HG02943 (cell line): ENCODE measurements around the gene OLFML2A.

Experiments
- ATAC-seq: cut with Tn5 transposase; IDR thresholded peaks from one replicate; pipeline ENCODE4 v1.9.1; 2021; ENCODE audit warnings: mild to moderate bottlenecking, low read depth, moderate library complexity; ENCODE audit not compliant: unreplicated experiment

OLFML2A gene

GRCh38 chr9:124793015-124793541 lies 16.1 kb downstream of the OLFML2A start:
- no peak for ATAC-seq

DNA sequence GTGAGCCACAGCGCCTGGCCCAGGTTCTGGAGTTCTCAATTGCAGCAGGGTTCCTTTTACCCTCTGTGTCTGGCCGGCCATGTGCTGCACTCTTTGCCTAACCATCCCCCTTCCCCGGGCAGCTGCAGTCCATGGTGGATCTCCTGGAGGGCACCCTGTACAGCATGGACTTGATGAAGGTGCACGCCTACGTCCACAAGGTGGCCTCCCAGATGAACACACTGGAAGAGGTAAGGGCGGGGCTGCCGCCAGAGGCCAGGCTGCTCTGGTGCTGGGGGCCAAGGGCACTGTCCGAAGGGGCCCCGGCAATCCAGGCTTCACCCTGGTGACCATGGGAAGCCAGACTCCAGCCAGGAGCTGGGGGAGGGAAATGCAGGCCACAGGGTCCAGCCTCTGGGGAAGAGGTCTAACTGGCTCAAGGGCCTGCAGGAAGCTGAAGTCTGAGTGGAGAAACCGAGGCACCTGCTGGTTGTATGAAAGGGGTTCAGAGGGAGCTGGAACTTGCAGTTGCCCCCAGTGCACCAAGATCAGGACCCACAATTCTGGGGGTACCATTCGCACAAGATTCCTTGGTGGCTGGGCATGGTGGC lies 18.1 kb downstream of the OLFML2A start:
- no peak for ATAC-seq

- no peak for ATAC-seq
Observed at GRCh38 chr9:124795881-124796431, 19.0 kb downstream of the OLFML2A start.

DNA sequence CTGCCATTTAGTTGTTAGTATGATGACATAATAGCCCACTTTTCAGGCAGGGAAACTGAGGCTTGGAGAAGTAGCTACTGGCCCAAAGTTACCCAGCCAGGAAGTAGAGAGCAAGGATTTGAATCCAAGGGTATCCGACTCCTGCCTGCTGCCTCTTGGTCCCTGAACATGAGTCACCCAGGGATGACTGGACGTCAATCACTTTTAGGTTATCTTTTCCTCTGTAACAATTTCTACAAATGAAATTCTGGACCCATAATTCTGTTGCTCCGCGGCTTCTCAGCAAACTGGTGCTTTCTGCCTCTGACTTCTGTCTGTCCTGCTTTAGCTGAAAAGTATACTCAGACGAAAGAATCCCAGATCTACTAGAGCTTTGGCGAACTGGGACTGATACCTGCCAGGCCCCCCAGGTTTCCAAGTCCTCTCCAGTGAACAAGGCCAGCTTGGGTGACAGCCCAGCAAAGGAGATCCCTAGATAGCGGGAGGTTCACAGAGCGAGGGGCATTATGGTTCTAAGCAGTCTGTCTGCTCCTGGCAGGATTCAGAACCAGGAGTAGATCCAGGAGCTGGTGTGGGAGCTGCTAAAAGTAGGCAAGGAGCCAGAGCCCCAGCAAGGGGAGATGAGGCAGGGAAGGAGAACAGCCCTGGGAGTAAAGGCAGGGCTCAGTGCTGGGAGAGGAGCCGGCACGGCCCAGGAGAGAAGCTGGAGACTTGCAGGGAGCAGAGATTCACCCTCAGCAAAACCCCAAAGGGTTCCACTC lies 20.6 kb downstream of the OLFML2A start:
- no peak for ATAC-seq

GRCh38 chr9:124799274-124800006 lies 22.5 kb downstream of the OLFML2A start:
- ATAC-seq = no peak

GRCh38 chr9:124800306-124801259 lies 23.6 kb downstream of the OLFML2A start:
- no peak for ATAC-seq

DNA sequence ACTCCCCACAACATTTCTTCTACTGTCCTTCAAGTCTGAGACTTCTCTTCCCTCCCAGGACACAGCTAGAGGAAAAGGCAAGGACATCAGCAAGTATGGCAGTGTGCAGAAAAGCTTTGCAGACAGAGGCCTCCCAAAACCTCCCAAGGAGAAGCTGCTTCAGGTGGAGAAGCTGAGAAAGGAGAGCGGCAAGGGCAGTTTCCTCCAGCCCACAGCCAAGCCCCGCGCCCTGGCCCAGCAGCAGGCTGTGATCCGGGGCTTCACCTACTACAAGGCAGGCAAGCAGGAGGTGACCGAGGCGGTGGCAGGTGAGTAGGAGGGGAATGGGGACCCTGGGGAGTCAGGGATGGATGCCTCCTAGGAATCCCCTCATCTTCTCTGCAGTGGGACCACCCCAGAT lies 24.4 kb downstream of the OLFML2A start:
- ATAC-seq = no peak

DNA sequence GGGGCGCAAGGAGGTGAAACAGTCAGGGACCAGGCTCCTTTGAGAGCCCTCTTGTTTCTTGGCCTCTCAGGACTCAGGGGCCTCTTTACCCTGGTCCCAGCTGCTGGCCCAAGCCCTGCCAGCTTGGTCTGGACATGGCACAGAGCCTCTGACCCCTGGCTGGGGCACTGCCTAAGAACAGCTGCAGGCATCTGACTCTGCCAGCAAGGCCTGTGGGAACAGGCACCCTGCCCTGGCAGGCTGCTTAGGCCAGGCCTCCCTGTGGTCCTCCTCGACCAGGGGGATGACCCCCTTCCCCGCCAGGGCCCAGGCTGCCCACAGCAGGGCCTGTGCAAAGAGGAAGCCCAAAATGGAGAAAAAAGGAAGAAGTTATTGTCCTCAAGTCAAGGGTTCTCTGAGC lies 25.5 kb downstream of the OLFML2A start:
- no peak for ATAC-seq

- ATAC-seq = no peak
Observed at GRCh38 chr9:124803911-124804310, 27.0 kb downstream of the OLFML2A start.

DNA sequence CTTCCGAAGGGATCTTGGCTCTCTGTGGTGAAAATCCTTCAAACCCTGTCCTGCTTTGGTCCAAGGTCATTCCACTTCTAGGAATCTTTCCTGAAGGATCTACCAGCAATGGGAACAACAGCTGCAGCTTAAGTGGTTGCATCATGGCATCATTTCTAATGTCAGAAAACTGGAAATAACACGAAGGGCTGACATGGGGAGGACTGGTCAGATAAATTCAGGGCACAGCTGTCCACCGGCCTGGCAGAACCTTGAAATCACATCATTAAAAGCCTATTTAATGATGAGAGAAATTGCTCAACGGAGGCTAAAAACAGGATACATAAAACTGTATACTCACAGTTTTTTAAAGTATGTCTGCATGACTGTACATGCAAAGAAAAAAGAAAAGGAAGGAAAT lies 28.3 kb downstream of the OLFML2A start:
- ATAC-seq = no peak

- ATAC-seq = no peak
Observed at GRCh38 chr9:124808246-124808956, 31.5 kb downstream of the OLFML2A start.

DNA sequence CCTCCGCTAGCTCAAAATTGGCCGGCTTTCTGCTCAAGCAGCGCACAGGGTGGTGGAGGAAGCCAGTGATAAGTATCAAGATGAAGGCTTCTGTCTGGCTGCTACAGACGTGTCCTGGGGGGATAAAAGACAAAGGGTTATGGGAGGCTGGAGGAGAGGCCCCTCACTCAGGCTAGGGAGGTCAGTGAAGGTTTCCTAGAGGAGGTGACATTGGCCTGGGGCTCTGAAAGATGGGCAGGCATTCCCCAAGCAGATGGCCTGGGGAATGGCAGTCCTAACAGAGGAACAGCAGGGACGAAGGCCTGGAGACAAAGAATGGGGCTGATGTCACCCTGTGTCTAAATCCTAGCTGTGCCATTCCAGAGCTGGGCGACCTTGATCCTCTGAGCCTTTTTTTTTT lies 32.3 kb downstream of the OLFML2A start:
- ATAC-seq = no peak

DNA sequence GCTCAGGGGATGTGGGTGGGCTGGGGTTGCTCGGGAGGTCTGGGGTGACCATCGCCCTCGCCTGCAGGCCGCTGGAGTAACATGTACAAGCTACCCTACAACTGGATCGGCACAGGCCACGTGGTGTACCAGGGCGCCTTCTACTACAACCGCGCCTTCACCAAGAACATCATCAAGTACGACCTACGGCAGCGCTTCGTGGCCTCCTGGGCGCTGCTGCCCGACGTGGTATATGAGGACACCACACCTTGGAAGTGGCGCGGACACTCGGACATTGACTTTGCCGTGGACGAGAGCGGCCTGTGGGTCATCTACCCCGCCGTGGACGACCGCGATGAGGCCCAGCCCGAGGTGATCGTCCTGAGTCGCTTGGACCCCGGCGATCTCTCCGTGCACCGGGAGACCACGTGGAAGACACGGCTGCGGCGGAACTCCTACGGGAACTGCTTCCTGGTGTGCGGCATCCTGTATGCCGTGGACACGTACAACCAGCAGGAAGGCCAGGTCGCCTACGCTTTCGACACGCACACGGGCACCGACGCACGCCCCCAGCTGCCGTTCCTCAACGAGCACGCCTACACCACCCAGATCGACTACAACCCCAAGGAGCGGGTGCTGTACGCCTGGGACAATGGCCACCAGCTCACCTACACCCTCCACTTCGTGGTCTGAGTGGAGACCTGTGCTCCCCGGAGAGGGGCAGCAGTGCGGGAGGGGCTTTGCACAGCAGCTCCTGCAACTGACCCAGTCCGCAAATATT lies 33.0 kb downstream of the OLFML2A start:
- no peak for ATAC-seq

DNA sequence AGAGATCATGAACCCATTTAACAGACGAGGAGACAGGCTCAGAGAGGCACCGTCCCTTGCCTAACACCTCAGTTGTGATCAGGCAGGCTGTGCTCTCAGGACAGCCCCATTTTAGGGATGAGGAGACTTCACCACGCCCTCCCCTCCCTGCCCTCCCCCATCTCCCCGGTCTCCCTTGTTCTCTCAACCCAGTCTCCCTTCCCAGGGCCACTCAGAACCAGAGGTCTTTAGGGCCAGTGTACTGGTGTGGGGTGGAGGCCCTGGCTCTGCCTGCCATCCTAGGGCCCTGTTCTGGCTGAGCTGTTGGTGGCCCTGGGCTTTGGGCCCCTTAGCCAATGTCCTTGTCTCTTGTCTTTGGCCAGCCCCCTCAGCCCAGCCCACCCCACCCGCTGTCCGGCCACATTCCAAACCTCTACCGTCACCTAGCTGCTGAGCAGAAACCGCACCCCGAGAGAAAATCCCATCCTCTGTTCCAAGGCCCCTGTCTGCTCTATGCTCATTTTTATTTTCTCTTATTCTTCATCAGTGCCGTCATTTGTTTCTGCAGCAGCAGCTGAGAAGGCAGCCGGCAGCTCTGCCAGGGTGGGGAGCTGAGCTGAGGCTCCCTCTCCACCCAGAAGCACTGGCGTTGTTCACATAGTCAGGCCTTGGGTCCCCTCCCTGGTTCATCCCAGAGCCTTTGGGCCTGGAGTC lies 33.9 kb downstream of the OLFML2A start:
- no peak for ATAC-seq

- no peak for ATAC-seq
Observed at GRCh38 chr9:124812441-124812876, 35.5 kb downstream of the OLFML2A start.

DNA sequence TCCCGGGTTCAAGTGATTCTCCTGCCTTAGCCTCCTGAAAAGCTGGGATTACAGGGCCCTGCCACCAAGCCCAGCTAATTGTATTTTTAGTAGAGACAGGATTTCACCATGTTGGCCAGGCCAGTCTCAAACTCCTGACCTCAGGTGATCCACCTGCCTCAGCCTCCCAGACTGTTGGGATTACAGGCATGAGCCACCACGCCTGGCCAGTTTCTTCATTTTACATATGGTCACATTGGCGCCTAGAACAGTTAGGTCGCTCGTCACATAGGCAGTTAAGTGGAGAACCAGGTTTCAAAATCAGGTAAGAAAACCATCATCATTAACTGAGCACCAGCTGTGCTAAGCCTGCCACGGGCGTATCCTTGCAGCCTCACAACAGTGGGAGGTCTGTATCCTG lies 36.1 kb downstream of the OLFML2A start:
- ATAC-seq = no peak

- ATAC-seq = no peak
Observed at GRCh38 chr9:124813501-124814163, 36.7 kb downstream of the OLFML2A start.

DNA sequence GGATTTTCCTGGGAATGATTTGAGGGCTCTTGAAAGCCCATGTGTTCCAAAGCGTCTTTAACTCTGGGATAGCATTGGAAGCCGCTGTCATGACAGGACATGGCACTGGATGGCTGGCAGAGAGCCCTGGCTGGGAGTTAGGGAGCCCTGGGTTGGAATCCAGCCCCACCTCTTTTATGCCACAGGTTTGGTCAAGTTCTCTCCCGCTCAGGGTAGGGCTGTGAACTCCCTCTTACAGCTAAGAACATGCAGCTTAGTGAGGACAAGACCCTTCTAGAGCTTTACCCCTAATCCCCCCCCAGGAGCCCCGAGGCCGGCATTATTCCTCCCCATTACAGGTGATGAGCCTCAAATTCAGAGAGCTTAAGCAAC lies 37.2 kb downstream of the OLFML2A start:
- ATAC-seq = no peak
